Left lung (tissue), 10 donors: ENCODE results near the gene DLG4. TPM values are rescaled to one million over a fixed set of nuclear protein-coding genes. Genes with fewer than 3 reads are reported as not detected.

ENCODE experiments used
- ATAC-seq: fragments of 200-7000 bp; cut with Tn5 transposase; one replicate; pipeline ENCODE4 v1.9.1; 2020; ENCODE audit warnings: moderate library complexity
- DNase-seq, 4 donors: peaks; one replicate each; pipeline ENCODE4 v3.0.0-alpha.2; 2013 to 2020
- H3K27ac ChIP-seq, 2 donors: fragments of 200-600 bp; sonication (generic) in 1 of 2; one replicate each; pipeline versions ENCODE4 v1.5.0 to v1.8.0; 2020 to 2021
- H3K27me3 ChIP-seq, 2 donors: fragments of 200-600 bp; sonication (generic) in 1 of 2; one replicate each; pipeline versions ENCODE4 v1.5.0 to v1.8.0; 2020 to 2021
- H3K36me3 ChIP-seq, 2 donors: fragments of 200-600 bp; sonication (generic) in 1 of 2; one replicate each; pipeline versions ENCODE4 v1.5.0 to v1.8.0; 2020 to 2021
- H3K4me1 ChIP-seq, 2 donors: fragments of 200-600 bp; one replicate each; pipeline ENCODE4 v1.8.0; 2021
- H3K4me3 ChIP-seq, 2 donors: fragments of 200-600 bp; sonication (generic) in 1 of 2; one replicate each; pipeline versions ENCODE4 v1.5.0 to v1.8.0; 2020 to 2021; ENCODE audit warnings: mild to moderate bottlenecking in 1 of 2
- H3K9me3 ChIP-seq, 2 donors: fragments of 200-600 bp; sonication (generic) in 1 of 2; one replicate each; pipeline versions ENCODE4 v1.5.0 to v1.8.0; 2020 to 2021
- intact Hi-C, 2 donors: fragments of 100-400 bp; cut with DNase I; formaldehyde crosslinking; loops; one replicate each; pipeline versions ENCODE4 v1.11.2 to v1.14.2; 2022
- polyA plus RNA-seq, 6 donors: library from polyadenylated mRNA; unstranded; fragments of 120-200 nt; gene quantifications; one replicate each; pipeline ENCODE4 v1.2.1, GENCODE V29; 2013; ENCODE audit not compliant: insufficient read length in 6 of 6
- total RNA-seq, 2 donors: library from RNA; stranded (reverse); fragmentation: NEBNext Ultra II Directional; extraction: Animal tissue kit (Norgen Biotek cat#: 25700); gene quantifications; one replicate each; pipeline ENCODE4 v1.2.1, GENCODE V29; 2021
- TF ChIP-seq, protein P1 (sequence below), 2 donors: fragments of 200-600 bp; sonication (generic) in 1 of 2; IDR thresholded peaks; one replicate each; pipeline versions ENCODE4 v1.5.0 to v1.8.0; 2021; ENCODE audit warnings: antibody characterized with exemption in 2 of 2
- donor health status: DM: no; HTN: yes; CAD: no.
- donor health status: DM: no; HTN: no; CAD: no.

DLG4 gene
- total and polyA plus RNA-seq, 8 donors = 25.9 to 60.0 (median 45.1) TPM

- intact Hi-C loops = no loop called here
- H3K27ac ChIP-seq = no peak overlapping the region
- no peaks in the 10 kb centered on the region for H3K27me3 ChIP-seq
- peaks cover 16 to 42% of the 10 kb centered on the region in 2 donors for H3K4me1 ChIP-seq
- TF ChIP-seq, protein P1, sequence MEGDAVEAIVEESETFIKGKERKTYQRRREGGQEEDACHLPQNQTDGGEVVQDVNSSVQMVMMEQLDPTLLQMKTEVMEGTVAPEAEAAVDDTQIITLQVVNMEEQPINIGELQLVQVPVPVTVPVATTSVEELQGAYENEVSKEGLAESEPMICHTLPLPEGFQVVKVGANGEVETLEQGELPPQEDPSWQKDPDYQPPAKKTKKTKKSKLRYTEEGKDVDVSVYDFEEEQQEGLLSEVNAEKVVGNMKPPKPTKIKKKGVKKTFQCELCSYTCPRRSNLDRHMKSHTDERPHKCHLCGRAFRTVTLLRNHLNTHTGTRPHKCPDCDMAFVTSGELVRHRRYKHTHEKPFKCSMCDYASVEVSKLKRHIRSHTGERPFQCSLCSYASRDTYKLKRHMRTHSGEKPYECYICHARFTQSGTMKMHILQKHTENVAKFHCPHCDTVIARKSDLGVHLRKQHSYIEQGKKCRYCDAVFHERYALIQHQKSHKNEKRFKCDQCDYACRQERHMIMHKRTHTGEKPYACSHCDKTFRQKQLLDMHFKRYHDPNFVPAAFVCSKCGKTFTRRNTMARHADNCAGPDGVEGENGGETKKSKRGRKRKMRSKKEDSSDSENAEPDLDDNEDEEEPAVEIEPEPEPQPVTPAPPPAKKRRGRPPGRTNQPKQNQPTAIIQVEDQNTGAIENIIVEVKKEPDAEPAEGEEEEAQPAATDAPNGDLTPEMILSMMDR (IDR thresholded peaks at IDR 0.05) = no peak
- peaks cover 0 to 67% of the 10 kb centered on the region in 2 donors for H3K36me3 ChIP-seq
- H3K4me3 ChIP-seq = no peak overlapping the region
- ATAC-seq = no peak
- H3K9me3 ChIP-seq = no peaks in the 10 kb centered on the region
- no peak for DNase-seq
Measured at GRCh38 chr17:7222093-7222971, 2.7 kb upstream of the DLG4 start.

- Histone ChIP-seq H3K36me3 (peaks cover 0 to 58% of the 10 kb centered on the region in 2 donors), H3K4me1 (peaks cover 16 to 44% of the 10 kb centered on the region in 2 donors), H3K4me3 (peak overlapping the region in 1 of 2 donors; percentile 65), H3K9me3 (no peaks in the 10 kb centered on the region), H3K27ac (peak overlapping the region in 1 of 2 donors; percentile 88), H3K27me3 (no peaks in the 10 kb centered on the region)
- ATAC-seq (no peak), DNase-seq (no peak)
- TF ChIP-seq, protein P1 (IDR thresholded peaks at IDR 0.05) = no peak
- intact Hi-C loops = no loop called here
Measured at GRCh38 chr17:7221278-7222092, 1.8 kb upstream of the DLG4 start.

- Histone ChIP-seq H3K36me3 (peaks cover 0 to 51% of the 10 kb centered on the region in 2 donors), H3K27me3 (no peaks in the 10 kb centered on the region), H3K9me3 (no peaks in the 10 kb centered on the region), H3K4me3 (peak overlapping the region; percentile 65 to 87), H3K4me1 (peaks cover 16 to 52% of the 10 kb centered on the region in 2 donors), H3K27ac (peak overlapping the region; percentile 88 to 98)
- TF ChIP-seq, protein P1 (IDR thresholded peaks at IDR 0.05) = peak; percentile 22 to 34
- DNase-seq (peak in 2 of 4 donors; percentile 48 to 59), ATAC-seq (peak; percentile 45)
- intact Hi-C loops = no loop called here
Measured at GRCh38 chr17:7220593-7221277, 1.1 kb upstream of the DLG4 start.

GRCh38 chr17:7219229-7219811 lies 316 bp downstream of the DLG4 start:
- no peaks in the 10 kb centered on the region for H3K27me3 ChIP-seq
- TF ChIP-seq, protein P1 (IDR thresholded peaks at IDR 0.05) = no peak

More at GRCh38 chr17:7219229-7219811, 316 bp downstream of the DLG4 start:
- H3K27ac ChIP-seq = peak overlapping the region; percentile 88 to 98
- intact Hi-C loops = no loop called here
- DNase-seq (no peak), ATAC-seq (no peak)
- H3K4me1 ChIP-seq = peaks cover 22 to 66% of the 10 kb centered on the region in 2 donors
- no peaks in the 10 kb centered on the region for H3K9me3 ChIP-seq
- peaks cover 0 to 37% of the 10 kb centered on the region in 2 donors for H3K36me3 ChIP-seq
- H3K4me3 ChIP-seq = peak overlapping the region; percentile 65 to 87
